8988T (cell line): ENCODE data around the gene C9orf85.

ENCODE experiments used
- DNase-seq: peaks from one replicate; pipeline ENCODE4 v3.0.0; 2011

The C9orf85 gene

DNA sequence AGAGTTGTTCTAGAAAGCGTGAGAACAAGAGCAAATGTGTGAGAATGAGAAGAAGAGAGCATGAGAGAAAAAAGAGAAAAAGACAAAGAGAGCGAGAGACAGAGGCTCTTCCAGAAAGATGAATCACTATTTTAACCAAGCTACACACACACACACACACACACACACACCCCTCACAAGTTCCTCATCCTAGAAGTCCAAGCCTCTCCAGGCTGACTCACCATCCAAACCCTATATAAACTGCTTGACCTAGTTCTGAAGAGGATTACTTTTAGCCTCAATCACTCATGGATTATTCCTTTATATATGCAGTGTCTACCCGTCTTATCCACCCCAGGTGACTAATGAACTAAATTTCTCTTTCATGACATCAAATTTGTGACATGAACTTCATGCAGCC, 111.4 kb downstream of the C9orf85 start:
- no peak for DNase-seq
